ENCODE data around the gene TM7SF2. TPM values are rescaled to one million over a fixed set of nuclear protein-coding genes. Genes with fewer than 3 reads are reported as not detected.
"Not testable (repeated sequence)": the region's sequence is repeated elsewhere in the genome, so short reads cannot be mapped to it uniquely, and the experiment has no call there.

TM7SF2 gene
- total RNA-seq, 1 donor, result 9.1 TPM

DNA sequence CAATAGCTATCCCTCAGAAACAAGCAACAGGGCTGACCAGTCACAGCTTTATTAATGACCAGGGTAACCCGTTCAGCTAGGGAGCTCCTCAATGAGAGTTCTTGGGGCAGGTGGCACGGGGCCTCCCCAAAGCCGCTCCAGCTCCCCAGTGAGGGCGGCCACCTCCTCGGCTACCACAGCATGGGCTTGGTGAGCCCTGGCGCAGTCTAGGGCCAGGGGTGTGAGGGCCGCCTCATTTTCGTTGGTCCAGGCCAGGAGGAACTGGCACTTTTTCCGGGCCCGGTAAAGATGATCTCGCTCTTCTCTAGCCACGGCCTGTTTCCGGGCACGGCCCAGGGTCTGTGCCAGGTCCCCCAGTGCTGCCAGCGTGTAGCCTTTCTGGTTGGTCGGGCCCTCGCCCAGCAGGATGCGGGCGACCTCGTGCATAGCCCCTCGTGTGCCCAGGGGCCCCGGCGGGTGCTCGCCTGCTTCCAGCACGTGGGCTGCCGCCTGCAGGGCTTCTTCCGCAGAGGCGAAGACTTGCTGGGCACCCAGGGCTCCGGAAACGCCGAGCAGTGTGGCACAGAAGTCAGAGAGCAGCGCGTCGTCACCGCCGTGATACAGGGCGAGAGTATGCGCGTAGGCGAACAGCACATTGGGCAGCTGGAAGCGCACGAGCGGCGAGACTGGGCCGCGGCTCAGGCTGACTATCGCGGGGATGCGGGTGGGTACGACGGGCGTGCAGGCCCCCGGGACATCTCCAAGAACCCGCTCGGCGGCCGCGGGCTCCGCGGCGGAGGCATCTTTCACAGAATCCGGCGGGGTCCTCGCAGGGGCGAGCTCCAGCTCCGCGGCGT lies 4.9 kb downstream of the TM7SF2 start:
- Histone ChIP-seq H3K4me1 (ENCODE audit: insufficient read depth, low read length) (peaks cover 56% of the 10 kb centered on the region), H3K9me3 (ENCODE audit: low read depth, low read length) (no peaks in the 10 kb centered on the region), H3K27me3 (ENCODE audit: insufficient read depth, low read length) (no peaks in the 10 kb centered on the region), H3K4me3 (ENCODE audit: low read length) (peak overlapping the region; percentile 68)

- H3K27me3 ChIP-seq (ENCODE audit: insufficient read depth, low read length), result no peaks in the 10 kb centered on the region
- peak within 1 kb of the TSS; percentile 68 for H3K4me3 ChIP-seq (ENCODE audit: low read length)
- peaks cover 48% of the 10 kb centered on the region for H3K4me1 ChIP-seq (ENCODE audit: insufficient read depth, low read length)
- H3K9me3 ChIP-seq (ENCODE audit: low read depth, low read length), result no peaks in the 10 kb centered on the region
Measured at GRCh38 chr11:65117206-65118096, 5.8 kb downstream of the TM7SF2 start, which contains the start of gene ZNHIT2. Gene ZNHIT2 (minus strand): TSS chr11:65117701. CDS start chr11:65117653, 48 bp downstream.

DNA sequence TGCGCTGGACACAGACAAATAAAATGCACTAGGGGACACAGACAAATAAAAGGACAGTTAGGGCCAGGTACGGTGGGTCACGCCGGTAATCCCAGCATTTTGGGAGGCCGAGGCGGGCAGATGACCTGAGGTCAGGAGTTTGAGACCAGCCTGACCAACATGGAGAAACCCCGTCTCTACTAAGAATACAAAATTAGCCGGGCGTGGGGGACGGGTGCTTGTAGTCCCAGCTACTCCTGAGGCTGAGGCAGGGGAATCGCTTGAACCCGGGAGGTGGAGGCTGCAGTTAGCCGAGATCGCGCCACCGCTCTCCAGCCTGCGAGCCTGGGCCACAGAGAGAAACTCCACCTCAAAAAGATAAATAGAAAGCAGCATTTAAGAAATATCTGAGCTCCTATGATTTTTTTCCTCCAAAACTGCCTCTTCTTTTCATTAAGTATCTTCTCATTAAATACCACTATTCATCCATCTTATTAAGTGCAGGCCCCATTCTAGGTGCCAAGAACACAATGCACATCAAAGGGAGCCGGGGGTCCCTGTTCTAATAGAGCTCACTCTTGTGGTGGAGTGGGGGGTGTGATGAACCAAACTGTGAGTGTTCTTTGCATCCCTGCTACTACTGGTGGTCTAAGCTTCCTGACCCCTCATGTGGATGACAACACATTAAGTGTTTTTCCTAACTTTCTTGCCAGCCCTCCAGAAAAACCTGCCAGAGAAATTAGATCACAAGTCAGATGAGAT lies 6.6 kb downstream of the TM7SF2 start:
- Histone ChIP-seq H3K27me3 (ENCODE audit: insufficient read depth, low read length) (no peaks in the 10 kb centered on the region), H3K4me1 (ENCODE audit: insufficient read depth, low read length) (peaks cover 48% of the 10 kb centered on the region), H3K9me3 (ENCODE audit: low read depth, low read length) (no peaks in the 10 kb centered on the region), H3K4me3 (ENCODE audit: low read length) (no peak overlapping the region)

GRCh38 chr11:65118891-65119669 lies 7.4 kb downstream of the TM7SF2 start:
- H3K27me3 ChIP-seq (ENCODE audit: insufficient read depth, low read length); H3K4me3 ChIP-seq (ENCODE audit: low read length); H3K9me3 ChIP-seq (ENCODE audit: low read depth, low read length): not testable (repeated sequence)
- peaks cover 52% of the 10 kb centered on the region for H3K4me1 ChIP-seq (ENCODE audit: insufficient read depth, low read length)

DNA sequence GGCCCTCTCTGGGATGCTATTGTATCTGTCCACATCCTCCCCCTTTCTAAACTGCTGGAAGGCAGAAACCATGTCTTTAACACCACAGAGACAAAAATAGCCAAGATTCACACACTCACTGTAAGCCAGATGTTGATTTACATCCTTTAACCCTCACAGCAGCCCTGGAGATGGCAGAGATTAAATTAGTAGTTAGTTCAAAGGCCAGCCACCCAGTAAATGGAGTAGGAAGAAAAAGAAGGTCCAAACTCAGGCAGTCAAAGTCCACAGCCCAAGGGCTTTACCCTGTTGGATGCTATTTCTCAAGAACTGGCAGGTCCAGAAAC lies 8.0 kb downstream of the TM7SF2 start:
- no peaks in the 10 kb centered on the region for H3K27me3 ChIP-seq (ENCODE audit: insufficient read depth, low read length)
- H3K9me3 ChIP-seq (ENCODE audit: low read depth, low read length), result no peaks in the 10 kb centered on the region
- peaks cover 52% of the 10 kb centered on the region for H3K4me1 ChIP-seq (ENCODE audit: insufficient read depth, low read length)
- H3K4me3 ChIP-seq (ENCODE audit: low read length), result no peak overlapping the region

- Histone ChIP-seq H3K4me1 (ENCODE audit: insufficient read depth, low read length) (peaks cover 51% of the 10 kb centered on the region), H3K9me3 (ENCODE audit: low read depth, low read length) (no peaks in the 10 kb centered on the region), H3K27me3 (ENCODE audit: insufficient read depth, low read length) (no peaks in the 10 kb centered on the region), H3K4me3 (ENCODE audit: low read length) (peak overlapping the region; percentile 83)
Measured at GRCh38 chr11:65120831-65121230, 9.2 kb downstream of the TM7SF2 start.

DNA sequence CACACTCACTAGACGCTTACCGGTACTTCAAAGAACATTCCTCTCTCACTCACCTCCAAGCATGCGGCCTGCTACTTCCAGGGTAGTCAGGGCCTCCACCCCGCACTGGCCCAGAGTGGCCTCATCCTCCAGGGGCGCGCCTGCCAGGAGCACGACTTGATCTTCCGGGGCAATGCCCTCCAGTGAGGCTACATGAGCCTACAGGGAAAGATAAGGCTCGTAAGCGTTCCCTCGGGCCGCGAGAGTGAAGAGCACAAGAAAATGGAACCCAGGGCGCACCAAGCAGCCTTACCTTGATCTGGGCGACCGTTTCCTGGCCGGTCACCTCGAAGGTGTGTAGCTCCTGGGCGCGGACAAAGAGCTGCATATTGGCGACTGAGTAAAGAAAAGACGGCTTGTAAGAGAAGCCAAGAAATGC lies 9.8 kb downstream of the TM7SF2 start:
- no peaks in the 10 kb centered on the region for H3K9me3 ChIP-seq (ENCODE audit: low read depth, low read length)
- peak overlapping the region; percentile 83 for H3K4me3 ChIP-seq (ENCODE audit: low read length)
- H3K27me3 ChIP-seq (ENCODE audit: insufficient read depth, low read length), result no peaks in the 10 kb centered on the region
- H3K4me1 ChIP-seq (ENCODE audit: insufficient read depth, low read length), result peaks cover 45% of the 10 kb centered on the region

DNA sequence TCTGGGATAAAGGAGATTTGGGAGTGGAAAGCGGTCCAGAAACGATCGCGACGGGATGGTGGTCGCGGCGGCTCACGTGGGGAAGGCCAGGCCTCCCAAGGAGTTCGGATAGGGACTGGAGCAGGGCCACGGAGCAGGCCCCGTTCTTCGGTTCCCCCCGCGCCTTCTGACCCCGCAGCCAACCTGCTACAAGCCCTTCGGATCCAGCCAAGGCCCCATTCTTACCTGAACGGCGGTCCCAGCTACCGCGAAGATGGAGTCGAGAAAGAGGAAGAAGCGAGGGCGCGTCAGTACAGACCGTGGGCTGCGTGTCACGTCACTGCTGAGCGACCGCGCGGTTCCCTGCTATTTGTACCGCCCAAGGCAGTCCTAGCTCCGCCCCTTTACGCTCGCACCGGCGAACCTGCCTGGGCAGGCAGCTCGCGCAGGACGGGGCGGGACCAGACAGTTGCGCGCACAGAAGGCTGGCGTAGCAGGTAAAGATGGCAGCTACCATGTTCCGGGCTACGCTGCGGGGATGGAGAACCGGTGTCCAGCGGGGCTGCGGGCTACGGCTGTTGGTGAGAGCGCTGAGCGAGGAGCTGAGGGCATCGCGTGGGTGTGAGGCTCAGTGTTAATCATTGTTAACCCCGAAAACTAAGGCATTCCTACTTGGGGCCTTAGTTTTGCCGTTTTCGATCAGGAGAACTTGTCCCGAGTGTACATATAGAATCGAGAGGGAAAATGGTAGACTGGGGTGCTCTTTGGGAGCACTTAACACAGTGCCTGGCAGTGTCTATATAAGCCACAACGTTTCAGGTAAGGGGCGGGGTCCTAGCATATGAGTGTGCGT lies 10.4 kb downstream of the TM7SF2 start, which contains the start of the genes FAU and MRPL49:
FAU (minus strand) TSS at position 270 of the 832 bp plus-strand sequence. CDS start 321 bp downstream, outside the sequence.
MRPL49 (plus strand) TSS at position 457 of the 832 bp plus-strand sequence; CDS start at position 483, 26 bp downstream.
- Histone ChIP-seq H3K9me3 (ENCODE audit: low read depth, low read length) (no peaks in the 10 kb centered on the region), H3K4me1 (ENCODE audit: insufficient read depth, low read length) (peaks cover 39% of the 10 kb centered on the region), H3K27me3 (ENCODE audit: insufficient read depth, low read length) (no peaks in the 10 kb centered on the region), H3K4me3 (ENCODE audit: low read length) (peak within 1 kb of the TSS; percentile 83)

DNA sequence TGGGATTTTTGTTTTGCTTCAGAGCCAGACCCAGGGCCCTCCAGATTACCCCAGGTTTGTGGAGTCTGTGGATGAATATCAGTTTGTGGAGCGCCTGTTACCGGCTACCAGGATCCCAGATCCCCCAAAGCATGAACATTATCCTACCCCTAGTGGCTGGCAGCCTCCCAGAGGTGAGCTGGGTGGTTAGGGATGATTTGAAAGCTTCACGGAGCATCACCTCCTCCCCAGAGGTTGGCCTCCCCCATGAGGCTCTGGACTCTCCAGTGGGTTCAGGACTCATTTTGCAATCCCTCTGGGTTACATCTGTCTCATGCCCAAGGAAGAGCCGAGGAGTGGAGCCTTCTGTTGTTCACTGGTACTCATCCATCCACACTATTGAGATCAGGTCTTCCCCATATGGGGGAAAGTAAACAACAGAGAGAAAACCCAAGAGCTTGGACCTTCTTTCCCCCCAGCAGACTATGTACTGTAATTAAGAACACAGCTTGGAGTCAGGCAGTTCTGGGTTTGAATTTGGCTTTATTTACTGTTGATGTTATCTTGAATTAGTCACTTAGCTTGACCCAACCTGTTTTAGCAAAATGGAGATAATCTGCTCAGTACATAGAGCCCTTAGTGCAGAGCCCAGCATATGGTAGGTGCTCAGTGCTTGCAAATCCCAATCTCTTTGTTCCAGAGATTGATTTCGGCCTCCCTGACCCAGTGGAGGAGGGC lies 13.0 kb downstream of the TM7SF2 start:
- Histone ChIP-seq H3K9me3 (ENCODE audit: low read depth, low read length) (no peaks in the 10 kb centered on the region), H3K4me1 (ENCODE audit: insufficient read depth, low read length) (peaks cover 29% of the 10 kb centered on the region), H3K4me3 (ENCODE audit: low read length) (no peak overlapping the region), H3K27me3 (ENCODE audit: insufficient read depth, low read length) (no peaks in the 10 kb centered on the region)

GRCh38 chr11:65125197-65126056 lies 13.8 kb downstream of the TM7SF2 start:
- H3K4me1 ChIP-seq (ENCODE audit: insufficient read depth, low read length), result peaks cover 28% of the 10 kb centered on the region
- no peaks in the 10 kb centered on the region for H3K27me3 ChIP-seq (ENCODE audit: insufficient read depth, low read length)
- H3K4me3 ChIP-seq (ENCODE audit: low read length), result no peak overlapping the region
- H3K9me3 ChIP-seq (ENCODE audit: low read depth, low read length), result no peaks in the 10 kb centered on the region

- peaks cover 26% of the 10 kb centered on the region for H3K4me1 ChIP-seq (ENCODE audit: insufficient read depth, low read length)
- H3K27me3 ChIP-seq (ENCODE audit: insufficient read depth, low read length), result no peaks in the 10 kb centered on the region
- no peaks in the 10 kb centered on the region for H3K9me3 ChIP-seq (ENCODE audit: low read depth, low read length)
- no peak overlapping the region for H3K4me3 ChIP-seq (ENCODE audit: low read length)
Measured at GRCh38 chr11:65126624-65127274, 15.1 kb downstream of the TM7SF2 start.
